Ishikawa (cell line): ENCODE measurements around the gene KIFC3.

Source experiments
- CEBPB ChIP-seq: IDR thresholded peaks from 2 replicates; pipeline ENCODE4 v1.6.1; 2012
- CREB1 ChIP-seq: IDR thresholded peaks from 2 replicates; pipeline ENCODE4 v1.6.1; 2012; ENCODE audit warnings: low read depth
- EGR1 ChIP-seq: IDR thresholded peaks from 2 replicates; pipeline ENCODE4 v1.6.1; 2012
- EP300 ChIP-seq: IDR thresholded peaks from 2 replicates; pipeline ENCODE4 v1.6.1; 2012; ENCODE audit warnings: borderline replicate concordance
- FOXM1 ChIP-seq: IDR thresholded peaks from 2 replicates; pipeline ENCODE4 v1.6.1; 2012; ENCODE audit warnings: low read depth, borderline replicate concordance
- MAX ChIP-seq: IDR thresholded peaks from 2 replicates; pipeline ENCODE4 v1.6.1; 2012
- NFIC ChIP-seq: IDR thresholded peaks from 2 replicates; pipeline ENCODE4 v1.6.1; 2012
- RAD21 ChIP-seq: IDR thresholded peaks from 2 replicates; pipeline ENCODE4 v1.6.1; 2012; ENCODE audit warnings: low read depth
- REST ChIP-seq: IDR thresholded peaks from 2 replicates; pipeline ENCODE4 v1.6.1; 2012; ENCODE audit warnings: low read depth, mild to moderate bottlenecking
- TAF1 ChIP-seq: IDR thresholded peaks from 2 replicates; pipeline ENCODE4 v1.6.1; 2012; ENCODE audit warnings: low read depth, mild to moderate bottlenecking
- TCF12 ChIP-seq: IDR thresholded peaks from 2 replicates; pipeline ENCODE4 v1.6.1; 2012; ENCODE audit warnings: low read depth
- TEAD4 ChIP-seq: IDR thresholded peaks from 2 replicates; pipeline ENCODE4 v1.6.1; 2012
- USF1 ChIP-seq: IDR thresholded peaks from 2 replicates; pipeline ENCODE4 v1.6.1; 2012
- YY1 ChIP-seq: IDR thresholded peaks from 2 replicates; pipeline ENCODE4 v1.6.1; 2012; ENCODE audit warnings: low read depth
- ZBTB7A ChIP-seq: IDR thresholded peaks from 2 replicates; pipeline ENCODE4 v1.6.1; 2012; ENCODE audit warnings: low read depth

The KIFC3 gene

GRCh38 chr16:57838161-57838560 is 35.9 kb upstream of the KIFC3 start:
- TF ChIP-seq EP300: no peak
- TF ChIP-seq FOXM1: no peak
- TF ChIP-seq YY1: no peak

- TF ChIP-seq CREB1: no peak
Observed at GRCh38 chr16:57837305-57838125, 35.2 kb upstream of the KIFC3 start.

- no peak for TF ChIP-seq CEBPB
- TF ChIP-seq USF1: no peak
- TF ChIP-seq TEAD4: no peak
- no peak for TF ChIP-seq TCF12
- TF ChIP-seq FOXM1: no peak
- TF ChIP-seq REST: no peak
- no peak for TF ChIP-seq RAD21
- TF ChIP-seq CREB1: no peak
- no peak for TF ChIP-seq TAF1
- TF ChIP-seq MAX: no peak
- no peak for TF ChIP-seq ZBTB7A
- TF ChIP-seq EP300: no peak
- no peak for TF ChIP-seq NFIC
- no peak for TF ChIP-seq EGR1
- no peak for TF ChIP-seq YY1
Observed at GRCh38 chr16:57834936-57835335, 32.6 kb upstream of the KIFC3 start.

- TF ChIP-seq EP300 (peak; percentile 42), RAD21 (no peak), NFIC (0 out of 2 replicates have a peak, but pooled peaks have one; percentile 19), CEBPB (peak; percentile 65), CREB1 (0 out of 2 replicates have a peak, but pooled peaks have one; percentile 24), MAX (0 out of 2 replicates have a peak, but pooled peaks have one; percentile 23), TCF12 (peak; percentile 47), EGR1 (no peak)
Observed at GRCh38 chr16:57830890-57831484, 28.7 kb upstream of the KIFC3 start.

- TF ChIP-seq FOXM1 (no peak), EGR1 (no peak), NFIC (no peak), CEBPB (no peak), YY1 (no peak), CREB1 (no peak), TEAD4 (no peak), RAD21 (no peak), MAX (no peak), REST (no peak), EP300 (no peak), TCF12 (no peak), TAF1 (no peak), USF1 (no peak), ZBTB7A (no peak)
Observed at GRCh38 chr16:57829969-57830360, 27.7 kb upstream of the KIFC3 start.
